ENCODE measurements around the gene CCDC159.

DNA sequence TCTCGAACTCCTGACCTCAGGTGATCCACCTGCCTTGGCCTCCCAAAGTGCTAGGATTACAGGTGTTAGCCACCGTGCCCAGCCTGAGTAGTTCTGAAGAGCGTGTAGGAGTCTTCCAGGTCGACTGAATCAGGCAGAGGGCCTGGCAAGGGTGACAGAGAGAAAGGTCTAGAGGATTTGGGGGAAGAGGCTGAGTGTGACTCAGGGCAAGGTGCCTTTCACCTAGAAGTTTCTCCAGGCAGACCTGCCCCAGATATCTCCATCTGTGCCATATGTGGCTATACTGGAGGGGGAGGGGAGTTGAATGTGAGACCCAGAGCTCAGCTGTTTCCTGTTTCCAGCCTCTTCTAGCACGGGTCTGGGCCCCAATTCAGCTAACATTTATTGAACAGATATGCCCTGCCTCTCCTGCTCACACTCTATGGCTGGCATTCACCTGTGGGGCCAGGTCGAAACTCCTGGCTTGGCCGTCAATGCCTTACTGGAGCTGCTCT lies 1.3 kb downstream of the CCDC159 start:
- TF ChIP-seq, protein P1, sequence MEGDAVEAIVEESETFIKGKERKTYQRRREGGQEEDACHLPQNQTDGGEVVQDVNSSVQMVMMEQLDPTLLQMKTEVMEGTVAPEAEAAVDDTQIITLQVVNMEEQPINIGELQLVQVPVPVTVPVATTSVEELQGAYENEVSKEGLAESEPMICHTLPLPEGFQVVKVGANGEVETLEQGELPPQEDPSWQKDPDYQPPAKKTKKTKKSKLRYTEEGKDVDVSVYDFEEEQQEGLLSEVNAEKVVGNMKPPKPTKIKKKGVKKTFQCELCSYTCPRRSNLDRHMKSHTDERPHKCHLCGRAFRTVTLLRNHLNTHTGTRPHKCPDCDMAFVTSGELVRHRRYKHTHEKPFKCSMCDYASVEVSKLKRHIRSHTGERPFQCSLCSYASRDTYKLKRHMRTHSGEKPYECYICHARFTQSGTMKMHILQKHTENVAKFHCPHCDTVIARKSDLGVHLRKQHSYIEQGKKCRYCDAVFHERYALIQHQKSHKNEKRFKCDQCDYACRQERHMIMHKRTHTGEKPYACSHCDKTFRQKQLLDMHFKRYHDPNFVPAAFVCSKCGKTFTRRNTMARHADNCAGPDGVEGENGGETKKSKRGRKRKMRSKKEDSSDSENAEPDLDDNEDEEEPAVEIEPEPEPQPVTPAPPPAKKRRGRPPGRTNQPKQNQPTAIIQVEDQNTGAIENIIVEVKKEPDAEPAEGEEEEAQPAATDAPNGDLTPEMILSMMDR (IDR thresholded peaks at IDR 0.05) = no peak
- no peak for TF ChIP-seq EZH2 (IDR thresholded peaks at IDR 0.05)

Measured in neural progenitor cell (in vitro differentiated cells).